GM19395 (cell line): Measurements from ENCODE around the gene FAM83F.

Experiments used
- ATAC-seq: cut with Tn5 transposase; IDR thresholded peaks from one replicate; pipeline ENCODE4 v1.9.1; 2021; ENCODE audit warnings: mild to moderate bottlenecking, moderate library complexity; ENCODE audit not compliant: unreplicated experiment

Gene FAM83F

DNA sequence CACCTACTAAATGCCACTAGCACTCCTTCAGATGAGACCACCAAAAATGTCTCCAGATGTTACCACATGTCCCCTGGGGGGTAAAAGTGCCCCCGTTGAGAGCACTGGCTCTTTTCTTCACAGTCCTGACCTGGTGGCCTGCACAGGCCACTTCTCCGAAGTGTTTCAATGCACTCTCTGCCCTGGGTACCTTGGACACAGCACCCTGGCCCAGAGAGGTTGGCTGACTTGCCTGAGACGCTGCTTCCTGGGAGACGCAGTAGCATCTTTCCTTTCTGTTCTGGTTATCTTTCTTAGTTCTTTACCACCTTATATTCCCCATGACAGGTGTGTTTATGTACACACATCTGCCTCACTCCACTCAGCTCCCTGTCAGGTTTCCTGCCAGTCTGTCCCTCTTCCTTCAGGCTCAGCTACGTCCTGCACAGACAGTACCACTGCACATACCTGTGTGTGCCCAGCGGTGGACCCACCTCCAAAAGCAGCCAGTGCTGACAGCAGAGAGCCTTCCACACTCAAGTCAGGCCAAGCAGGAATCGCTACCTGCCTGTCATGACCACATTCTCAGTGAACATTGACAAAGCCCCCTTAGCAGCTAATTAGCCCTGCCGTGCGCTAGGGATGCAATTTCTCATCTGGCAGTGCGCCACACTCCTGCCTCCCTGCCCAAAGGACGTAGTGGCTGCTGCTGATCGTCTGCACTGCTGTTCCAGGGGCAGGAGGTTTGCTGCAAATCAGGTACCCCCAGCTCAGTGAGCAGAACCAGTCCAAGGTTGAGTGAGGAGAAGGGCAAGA lies 39.0 kb downstream of the FAM83F start:
- no peak for ATAC-seq

DNA sequence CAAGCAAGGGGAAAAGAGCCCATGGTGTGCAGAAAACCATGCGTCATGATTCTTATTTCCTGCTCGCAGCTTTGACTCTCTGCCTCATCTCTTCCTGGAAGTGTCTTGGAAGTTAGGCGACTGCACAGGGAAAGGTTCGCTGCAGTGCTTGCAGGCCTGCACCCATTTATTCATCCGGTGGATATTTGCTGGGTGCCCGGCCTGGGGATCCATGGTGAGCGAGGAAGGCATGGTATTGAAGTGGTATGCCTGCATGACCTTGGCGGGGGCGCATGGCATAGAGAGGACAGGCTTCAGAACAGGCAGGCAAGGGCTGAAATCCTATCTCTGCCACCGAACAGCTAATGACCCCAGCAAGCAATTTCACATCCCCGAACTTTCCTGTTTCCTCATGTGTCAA lies 40.6 kb downstream of the FAM83F start:
- ATAC-seq: no peak

DNA sequence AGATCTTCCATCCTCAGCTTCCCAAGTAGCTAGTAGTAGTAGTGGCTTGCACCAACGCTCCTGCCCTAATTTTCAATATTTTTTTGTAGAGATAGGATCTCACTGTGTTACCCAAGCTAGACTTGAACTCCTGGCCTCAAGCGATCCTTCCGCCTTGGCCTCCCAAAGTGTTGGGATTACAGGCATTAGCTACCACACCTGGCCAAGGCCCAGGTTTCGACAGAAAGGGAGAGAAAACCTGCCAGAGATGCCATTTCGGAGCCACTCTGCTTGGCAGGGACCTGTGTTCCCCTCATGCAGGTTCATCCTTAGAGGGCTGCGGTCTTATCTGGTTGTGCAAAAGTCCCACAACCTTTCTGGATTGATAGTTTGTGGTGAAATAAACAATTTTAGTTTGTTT lies 41.4 kb downstream of the FAM83F start:
- no peak for ATAC-seq

DNA sequence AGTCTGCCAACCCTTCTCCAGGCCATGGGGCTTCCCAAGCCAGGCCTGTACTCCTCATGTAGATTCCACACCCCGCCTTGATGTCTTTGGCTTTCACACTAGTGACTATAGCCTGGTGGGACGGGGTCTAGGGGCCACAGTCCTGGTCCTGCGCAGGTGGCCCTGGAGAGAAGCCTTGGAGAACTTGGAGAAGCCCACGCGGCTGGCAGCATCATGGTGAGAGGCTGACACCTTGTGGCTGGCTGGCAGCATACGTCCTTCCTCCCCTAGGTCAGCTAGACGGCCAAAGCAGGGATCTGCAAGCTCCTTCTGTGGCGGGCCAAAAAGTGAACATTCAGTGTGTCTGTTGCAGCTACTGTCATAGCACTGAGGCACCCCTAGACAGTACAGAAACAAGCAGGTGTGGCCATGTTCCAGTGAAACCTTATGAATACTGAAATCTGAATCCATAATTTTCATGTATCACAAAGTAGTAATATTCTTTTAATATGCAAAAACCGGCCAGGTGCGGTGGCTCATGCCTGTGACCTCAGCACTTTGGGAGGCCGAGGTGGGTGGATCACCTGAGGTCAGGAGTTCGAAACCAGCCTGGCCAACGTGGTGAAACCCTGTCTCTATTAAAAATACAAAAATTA lies 42.0 kb downstream of the FAM83F start:
- no peak for ATAC-seq

DNA sequence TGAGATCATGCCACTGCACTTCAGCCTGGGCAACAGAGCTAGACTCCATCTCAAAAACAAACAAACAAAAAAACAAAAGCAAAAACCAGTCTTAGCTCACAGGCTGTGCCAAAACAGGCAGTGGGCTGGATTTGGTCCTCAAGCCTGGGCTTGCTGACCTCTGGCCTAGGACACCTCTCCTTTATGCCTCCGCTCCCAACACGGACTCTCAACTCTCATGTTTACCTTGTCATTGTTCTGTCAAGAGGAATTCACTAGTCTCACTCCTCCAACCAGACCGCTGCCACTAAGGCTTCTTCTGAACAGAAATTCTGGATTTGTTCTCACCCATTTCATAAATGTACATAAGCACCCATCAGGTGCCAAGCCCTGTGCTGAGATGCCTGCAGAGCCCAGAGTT lies 42.6 kb downstream of the FAM83F start:
- ATAC-seq: no peak

DNA sequence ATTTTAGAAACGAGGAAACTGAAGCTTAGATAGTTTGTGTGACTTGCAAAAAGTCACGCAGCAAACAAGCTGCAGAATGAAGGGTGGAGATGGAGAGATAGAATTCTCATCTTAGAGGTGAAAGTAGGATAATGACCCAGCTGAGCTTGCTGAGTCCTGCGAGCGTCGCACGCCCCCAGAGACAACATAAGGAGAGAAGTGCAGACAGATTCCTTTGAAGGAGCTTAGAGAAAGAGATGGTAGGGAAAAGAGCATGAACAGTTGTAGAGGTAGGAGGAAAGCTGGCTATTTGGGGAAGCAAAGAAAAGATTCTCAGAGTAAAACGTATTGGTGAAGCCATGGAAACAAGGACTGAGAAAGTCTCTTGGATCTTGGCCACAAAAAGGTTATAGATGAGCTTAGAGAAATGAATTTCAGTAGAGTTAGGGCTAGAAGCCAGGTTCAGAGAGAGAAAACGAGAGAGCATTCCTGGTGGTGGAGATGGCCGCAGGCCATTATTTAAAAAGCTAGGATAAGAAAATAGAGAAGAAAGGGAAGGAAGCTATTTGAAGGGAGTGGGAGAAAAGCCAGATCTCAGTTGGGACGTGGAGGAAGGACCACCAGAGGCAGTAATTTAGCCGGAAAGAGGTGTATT lies 44.8 kb downstream of the FAM83F start:
- no peak for ATAC-seq

DNA sequence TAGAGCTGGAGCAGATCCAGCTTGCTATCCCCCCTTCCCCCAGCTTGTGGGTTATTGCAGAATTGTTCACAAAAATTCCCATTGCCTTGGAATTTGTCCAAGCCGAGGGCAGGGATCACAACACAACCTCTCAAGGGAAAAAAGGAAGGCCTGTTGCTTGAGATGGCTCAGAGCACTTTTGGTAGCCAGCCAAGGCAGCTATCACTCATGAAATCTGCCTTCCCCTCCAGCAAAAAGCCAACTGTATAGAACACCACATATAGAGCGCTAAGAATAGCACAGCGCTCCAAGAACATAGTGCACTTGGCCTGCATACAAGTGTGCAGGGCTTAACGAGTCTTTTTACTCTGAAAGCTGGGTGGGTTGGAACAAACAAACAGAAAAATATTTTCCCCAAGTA lies 46.2 kb downstream of the FAM83F start:
- no peak for ATAC-seq

DNA sequence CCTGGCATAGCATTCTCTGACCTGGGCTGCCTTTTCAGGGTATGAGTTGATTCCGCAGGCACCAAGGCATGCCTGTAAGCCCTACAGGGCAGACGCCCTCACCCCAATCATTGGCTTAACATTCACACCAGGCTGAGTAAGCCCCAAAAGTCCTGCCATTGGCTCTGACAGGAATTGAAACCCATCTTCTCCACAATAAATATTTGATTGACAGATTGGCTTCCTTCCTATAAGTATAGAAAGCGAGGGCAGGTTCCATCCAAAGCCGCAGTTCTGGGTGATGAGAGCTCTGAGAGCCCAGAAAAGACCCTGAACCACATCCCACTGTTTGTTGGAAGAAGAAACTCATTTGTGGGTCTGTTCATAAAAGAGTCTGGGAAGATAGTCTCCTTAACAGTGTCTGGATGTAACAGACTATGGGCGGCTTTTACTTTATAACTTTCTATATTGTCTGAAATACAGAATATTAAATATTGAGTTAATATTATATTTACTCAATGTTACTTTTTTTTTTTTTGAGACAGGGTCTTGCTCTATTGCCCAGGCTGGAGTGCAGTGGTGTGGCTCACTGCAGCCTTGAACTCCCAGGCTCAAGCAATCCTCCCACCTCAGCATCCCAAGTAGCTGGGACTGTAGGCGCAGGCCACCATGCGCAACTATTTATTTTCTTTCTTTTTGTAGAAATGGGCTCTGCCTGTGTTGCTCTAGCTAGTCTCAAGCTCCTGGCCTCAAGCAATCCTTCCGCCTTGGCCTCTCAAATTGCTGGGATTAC lies 46.8 kb downstream of the FAM83F start:
- ATAC-seq: no peak

DNA sequence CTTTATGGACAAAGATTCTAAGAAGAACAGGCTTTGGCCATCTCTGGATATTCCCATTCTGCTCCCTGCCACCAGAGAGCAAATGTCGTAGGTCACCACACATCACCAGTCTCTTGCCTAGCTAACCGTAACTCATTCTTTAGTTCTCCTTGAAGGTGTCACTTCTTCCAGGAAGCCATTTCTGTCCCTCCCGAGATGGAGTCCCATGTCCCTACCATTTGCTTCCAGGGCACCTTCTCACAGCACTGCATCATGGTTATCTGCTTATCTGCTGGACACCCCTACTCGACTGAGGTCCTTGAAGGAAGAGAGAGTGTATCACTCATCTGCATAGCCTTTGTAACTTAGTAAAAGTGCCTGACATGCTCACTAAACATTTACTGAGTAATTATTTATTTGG lies 47.6 kb downstream of the FAM83F start:
- no peak for ATAC-seq

DNA sequence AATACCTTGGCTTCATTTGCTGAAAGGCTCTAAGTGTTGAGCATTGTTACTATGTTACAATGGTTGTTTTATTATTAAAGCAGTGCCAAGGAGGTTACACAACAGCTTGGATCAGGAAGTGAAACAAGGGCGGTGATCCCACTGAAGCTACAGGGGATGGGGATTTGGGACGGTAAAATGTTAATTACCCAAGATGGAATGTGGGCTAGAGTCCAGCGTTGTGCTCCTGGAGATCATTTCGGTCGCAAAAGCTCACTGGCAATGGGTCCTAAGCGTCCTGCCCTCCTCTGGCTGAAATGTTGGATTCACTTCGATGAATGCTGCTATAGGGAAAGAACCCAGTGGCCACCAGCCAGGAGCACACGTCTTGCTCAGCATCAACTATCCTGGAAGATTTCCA lies 48.3 kb downstream of the FAM83F start:
- no peak for ATAC-seq

DNA sequence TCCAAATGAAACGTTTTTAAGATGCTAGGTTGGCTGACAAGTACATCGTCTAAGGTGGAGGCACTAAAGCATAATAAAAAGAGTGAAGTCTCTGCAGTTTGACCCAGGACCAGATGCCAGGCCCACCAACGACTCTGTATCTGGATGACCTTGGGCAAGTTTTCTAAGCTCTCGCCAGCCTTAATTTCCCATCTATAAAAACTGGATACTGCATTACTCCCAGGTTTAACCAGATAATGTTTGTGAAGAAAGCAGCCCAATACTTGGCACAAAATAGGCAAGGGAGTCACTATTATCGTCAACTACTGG lies 49.0 kb downstream of the FAM83F start:
- ATAC-seq: no peak

DNA sequence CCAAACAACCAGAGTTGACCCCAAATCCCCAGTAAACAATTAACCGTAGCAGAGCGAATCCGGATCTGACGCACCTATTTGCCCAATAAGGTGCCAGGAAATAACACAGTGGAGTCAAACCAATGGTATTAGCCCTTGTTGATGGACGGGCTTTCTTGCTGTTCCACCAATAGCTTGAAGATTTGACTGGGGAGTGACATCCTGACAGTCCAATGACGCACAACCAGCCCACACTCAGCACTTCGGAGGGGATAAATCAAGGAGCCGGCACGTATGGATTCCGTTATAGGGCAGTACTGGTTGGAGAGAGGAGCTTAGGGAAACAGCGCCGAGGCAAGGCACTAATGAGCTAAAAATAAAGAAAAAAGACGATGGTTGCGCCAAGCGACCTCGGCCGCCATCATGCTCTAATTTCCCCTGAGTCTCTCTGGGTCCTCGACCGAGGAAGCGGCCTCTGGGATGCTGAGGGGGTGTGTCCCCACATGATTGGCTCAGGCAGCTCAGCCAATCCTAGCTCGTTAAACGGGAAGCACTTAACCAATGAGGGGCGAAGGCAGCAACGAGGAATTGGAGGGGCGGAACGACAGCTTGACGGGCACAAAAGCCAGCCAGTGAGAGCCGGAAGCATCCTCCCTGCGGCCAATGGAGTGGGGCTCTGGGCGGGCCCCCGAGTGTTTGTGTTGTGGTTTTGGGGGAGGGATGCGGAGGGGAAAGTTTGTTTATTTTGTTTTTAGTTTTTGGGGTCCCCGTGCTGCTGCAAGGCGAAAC lies 49.5 kb downstream of the FAM83F start:
- peak; percentile 87 for ATAC-seq

DNA sequence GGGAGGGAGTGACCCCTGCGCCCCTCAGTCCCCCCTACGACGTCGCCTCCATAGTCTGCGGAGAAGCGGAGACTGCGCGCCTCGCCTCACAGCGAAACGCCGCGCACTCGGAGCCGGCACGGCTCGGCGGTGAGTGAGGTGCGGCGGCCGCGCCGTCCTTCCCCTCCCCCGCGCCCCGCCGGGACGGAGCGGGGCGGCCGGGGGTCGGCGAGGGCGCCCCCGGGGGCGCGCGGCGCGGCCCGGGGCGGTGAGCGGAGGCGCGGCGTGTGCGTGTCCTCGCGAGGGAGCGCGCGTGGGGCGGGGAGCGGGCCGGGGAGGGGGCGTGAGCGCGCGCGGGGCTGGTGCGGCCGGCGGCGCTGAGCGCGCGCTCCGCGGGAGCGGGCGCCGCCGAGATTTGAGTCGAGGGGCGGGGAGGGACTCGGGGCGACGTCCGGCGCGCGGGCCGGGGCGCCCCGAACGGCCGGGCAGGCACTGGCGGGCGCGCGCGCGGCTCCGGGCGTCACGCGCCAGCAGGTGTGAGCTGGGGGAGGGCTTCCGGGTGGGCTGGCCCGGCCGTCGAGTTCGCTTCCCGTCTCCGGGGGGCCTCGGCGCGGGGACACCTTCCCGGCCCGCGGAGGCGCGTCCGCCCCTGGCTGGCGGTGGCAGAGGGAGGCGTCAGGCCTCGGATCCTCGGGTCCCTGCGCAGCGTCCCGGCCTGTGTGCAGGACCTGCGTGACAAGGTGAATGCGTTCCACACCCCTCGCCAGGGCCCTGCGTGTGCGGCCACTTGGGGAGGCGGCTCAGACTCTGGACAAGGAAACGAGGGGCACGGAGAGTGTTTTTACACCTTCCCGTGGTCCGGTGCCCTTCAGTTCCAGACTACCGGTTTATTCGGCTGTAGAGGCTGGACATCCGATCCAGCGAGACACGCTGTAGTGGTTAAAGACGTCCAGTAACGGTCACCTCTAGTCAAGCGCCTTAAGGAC lies 50.4 kb downstream of the FAM83F start:
- ATAC-seq: peak; percentile 11

DNA sequence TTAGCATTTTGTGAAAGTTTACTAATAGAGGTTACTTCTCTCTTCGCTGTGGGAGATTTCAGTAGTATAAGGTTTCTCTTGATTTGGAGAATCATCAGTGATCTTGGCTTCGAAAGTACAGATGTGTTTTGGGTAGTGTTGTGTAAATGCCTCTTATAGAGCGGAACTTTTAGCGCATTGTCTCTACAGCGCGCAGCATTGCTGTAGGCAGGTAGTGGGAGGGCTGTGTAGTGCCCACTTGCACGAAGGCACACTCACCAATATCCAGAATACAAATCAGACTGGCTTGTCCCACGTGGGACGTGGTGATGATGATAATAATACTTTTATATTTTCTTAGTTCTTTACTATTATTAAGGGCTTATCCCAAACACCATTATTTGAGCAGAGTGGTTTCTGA lies 51.4 kb downstream of the FAM83F start:
- ATAC-seq: no peak

DNA sequence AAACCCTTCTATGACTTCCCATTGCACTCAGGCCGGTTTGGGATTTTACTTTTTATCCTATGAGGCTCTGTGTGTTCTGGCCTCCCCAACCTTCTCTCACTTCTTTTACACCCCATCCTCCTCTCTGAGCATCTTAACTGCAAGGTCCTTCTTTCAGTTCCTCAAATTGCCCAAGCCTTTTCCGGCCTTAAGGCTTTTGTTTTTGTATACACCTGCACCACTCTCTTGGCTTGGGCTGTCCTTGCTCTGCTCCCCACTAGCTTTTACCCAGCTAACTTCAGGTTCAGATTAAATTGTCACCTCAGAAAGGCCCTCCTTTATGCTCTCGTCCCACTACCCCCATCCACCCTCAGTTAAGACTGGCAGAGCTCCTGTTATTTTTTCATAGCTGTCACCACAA lies 55.5 kb downstream of the FAM83F start:
- ATAC-seq: peak; percentile 83

DNA sequence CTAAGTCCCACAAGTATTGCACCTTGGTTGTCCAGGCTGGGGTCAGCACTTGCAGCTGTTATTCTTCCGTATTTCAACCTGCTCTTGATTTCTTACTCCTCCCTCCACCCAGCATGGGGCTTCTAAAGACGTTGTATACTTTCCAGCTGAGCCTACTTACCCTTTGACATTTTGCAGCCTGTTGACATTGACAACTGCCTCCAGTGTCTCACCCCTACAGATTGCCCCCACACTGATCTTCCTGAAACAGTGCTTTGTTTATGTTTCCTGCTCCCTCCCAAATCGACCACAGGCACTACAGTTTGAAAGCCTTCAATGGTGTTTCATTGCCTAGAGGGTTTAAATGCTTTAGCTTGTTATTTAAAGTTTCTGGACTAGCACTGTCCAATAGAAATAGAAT lies 56.6 kb downstream of the FAM83F start:
- no peak for ATAC-seq

DNA sequence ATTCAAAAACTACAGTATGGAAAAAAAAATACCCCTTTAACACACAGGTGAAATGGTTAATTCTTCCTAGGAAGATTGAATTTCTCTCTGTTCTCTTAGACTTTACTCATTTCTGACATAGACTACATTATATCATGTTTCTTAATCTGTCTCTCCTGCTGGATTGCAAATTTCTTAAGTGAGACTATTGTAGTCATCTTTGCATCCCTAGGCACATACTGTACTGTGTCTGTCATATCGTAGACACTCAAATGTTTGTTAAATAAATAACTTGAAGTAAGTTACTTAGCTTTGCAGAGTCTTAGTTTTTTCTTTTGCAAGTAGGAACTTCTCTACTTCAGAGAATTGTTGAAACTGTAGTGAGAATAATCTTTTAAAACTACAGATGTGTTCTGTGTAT lies 58.7 kb downstream of the FAM83F start:
- no peak for ATAC-seq

DNA sequence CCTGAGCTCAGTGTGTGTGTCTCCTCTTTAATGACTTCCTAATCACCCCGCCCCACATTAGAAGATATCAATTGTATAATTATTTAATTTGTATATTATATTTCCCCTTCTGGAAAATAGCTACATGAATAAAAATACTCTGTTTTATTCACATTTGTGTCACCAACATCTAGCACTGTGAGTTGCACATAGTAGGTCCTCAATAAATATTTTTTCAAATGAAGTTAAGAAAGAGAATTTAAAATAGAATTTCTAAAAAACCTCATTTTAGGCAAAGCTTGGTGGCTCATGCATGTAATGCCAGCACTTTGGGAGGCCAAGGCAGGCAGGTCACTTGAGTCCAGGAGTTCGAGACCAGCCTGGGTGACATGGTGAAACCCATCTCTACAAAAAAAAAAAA lies 59.7 kb downstream of the FAM83F start:
- ATAC-seq: no peak

DNA sequence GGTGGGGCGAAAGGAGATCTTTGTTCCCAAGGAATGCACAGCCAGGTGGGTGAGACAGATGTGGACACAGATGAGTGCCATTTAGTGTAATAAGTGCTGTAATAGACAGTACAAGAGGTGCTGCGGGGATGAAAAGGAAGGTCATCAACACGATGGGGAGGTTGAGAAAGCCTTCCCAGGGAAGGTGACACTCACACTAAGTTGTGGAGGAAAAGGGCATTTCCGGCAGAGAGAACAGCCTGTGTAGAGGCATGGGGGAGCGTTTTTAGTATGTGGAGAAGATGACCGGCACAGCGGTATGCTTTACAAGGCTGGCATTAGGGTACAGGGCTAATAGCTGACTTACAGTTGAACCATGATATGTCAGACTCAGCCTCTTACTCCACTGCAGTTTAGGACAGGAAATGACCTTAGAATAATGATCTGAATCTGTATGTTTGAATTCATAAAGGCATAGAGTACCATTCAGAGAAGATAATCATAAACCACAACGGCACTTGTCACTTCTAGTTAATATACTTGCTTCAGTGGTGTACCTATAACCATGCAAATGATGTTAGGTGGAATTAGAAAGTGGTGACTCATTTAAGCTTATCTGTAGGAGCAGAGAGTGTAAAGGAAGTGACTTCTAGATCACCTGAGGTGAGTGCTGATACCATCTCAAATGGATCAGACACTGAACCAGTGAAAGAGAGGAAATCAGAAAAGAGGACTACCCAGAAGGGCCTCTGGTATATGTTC lies 60.6 kb downstream of the FAM83F start:
- peak; percentile 87 for ATAC-seq
